Raji (cell line): Measurements from ENCODE around the gene SETD1B.

Source experiments
- POLR2A ChIP-seq: IDR thresholded peaks from 2 replicates; pipeline ENCODE4 v1.6.1; 2011; ENCODE audit warnings: low read depth, low read length, control low read depth; ENCODE audit not compliant: insufficient read depth

Gene SETD1B

GRCh38 chr12:121807642-121808347, 4.0 kb downstream of the SETD1B start:
- no peak for TF ChIP-seq POLR2A

GRCh38 chr12:121808623-121809022, 4.8 kb downstream of the SETD1B start:
- TF ChIP-seq POLR2A: no peak

DNA sequence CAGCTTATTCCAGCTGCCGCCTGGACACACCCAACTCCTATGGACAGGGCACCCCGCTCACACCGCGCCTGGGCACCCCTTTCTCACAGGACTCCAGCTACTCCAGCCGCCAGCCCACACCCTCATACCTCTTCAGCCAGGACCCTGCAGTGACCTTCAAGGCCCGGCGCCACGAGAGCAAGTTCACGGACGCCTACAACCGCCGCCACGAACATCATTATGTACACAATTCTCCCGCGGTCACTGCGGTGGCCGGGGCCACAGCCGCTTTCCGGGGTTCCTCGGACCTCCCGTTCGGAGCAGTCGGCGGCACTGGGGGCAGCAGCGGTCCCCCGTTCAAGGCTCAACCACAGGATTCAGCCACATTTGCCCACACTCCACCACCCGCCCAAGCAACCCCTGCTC, 5.9 kb downstream of the SETD1B start:
- TF ChIP-seq POLR2A: no peak

DNA sequence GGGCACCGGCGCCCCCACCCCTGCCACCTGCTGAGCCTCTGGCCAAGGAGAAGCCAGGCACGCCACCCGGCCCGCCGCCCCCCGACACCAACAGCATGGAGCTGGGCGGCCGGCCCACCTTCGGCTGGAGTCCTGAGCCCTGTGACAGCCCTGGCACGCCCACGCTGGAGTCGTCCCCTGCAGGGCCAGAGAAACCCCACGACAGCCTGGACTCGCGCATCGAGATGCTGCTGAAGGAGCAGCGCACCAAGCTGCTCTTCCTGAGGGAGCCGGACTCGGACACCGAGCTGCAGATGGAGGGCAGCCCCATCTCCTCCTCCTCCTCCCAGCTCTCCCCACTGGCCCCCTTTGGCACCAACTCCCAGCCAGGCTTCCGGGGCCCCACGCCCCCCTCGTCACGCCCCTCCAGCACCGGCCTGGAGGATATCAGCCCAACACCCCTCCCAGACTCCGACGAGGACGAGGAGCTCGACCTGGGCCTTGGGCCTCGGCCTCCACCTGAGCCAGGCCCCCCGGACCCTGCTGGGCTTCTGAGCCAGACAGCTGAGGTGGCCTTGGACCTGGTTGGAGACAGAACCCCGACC, 6.5 kb downstream of the SETD1B start:
- TF ChIP-seq POLR2A: no peak

DNA sequence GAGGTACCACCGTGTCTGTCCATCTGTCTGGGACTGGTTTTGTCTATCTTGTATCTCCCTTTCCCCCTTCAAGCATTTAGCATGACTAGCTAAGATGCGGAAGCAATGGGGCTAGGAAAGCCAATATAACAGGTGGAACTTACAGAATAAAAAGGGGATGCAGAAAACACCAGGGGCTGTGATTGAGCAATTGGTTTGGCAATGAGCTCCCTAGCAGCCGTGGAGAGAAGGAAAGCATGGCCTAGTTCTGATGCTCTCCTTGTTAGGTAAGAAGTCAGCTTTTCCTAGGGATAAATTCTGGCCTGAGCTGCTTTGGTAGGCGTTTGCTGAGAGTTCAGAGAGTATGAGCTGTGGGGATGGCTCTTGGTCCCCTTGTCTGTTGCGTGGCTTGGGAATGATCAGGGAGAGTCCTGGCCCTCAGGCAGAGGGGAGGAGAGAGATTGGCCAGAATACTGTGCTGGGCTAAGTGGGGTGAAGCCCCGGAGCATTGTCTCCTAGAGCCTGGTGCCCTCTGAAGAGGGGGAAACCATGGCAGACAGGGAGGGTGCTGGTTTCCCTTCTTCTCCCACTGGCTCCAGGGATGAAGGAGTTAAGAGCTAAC, 7.1 kb downstream of the SETD1B start:
- no peak for TF ChIP-seq POLR2A

- TF ChIP-seq POLR2A: no peak
These were observed 7.9 kb downstream of the SETD1B start for GRCh38 chr12:121811434-121812319.

GRCh38 chr12:121812320-121812871, 8.6 kb downstream of the SETD1B start:
- no peak for TF ChIP-seq POLR2A

GRCh38 chr12:121812921-121813896, 9.4 kb downstream of the SETD1B start:
- no peak for TF ChIP-seq POLR2A

DNA sequence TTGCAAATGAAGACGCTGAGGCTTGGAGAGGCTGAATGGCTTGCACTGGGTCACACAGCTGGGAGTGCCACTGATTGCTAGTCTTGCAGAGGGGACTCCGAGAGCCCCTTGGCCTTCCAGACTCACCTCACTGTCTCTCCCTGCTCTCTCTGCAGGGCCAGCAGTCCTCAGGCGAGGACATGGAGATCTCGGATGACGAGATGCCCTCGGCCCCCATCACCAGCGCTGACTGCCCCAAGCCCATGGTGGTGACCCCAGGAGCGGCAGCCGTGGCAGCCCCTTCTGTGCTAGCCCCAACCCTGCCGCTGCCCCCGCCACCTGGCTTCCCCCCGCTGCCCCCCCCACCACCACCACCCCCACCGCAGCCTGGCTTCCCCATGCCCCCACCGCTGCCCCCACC, 10.1 kb downstream of the SETD1B start:
- TF ChIP-seq POLR2A: no peak

DNA sequence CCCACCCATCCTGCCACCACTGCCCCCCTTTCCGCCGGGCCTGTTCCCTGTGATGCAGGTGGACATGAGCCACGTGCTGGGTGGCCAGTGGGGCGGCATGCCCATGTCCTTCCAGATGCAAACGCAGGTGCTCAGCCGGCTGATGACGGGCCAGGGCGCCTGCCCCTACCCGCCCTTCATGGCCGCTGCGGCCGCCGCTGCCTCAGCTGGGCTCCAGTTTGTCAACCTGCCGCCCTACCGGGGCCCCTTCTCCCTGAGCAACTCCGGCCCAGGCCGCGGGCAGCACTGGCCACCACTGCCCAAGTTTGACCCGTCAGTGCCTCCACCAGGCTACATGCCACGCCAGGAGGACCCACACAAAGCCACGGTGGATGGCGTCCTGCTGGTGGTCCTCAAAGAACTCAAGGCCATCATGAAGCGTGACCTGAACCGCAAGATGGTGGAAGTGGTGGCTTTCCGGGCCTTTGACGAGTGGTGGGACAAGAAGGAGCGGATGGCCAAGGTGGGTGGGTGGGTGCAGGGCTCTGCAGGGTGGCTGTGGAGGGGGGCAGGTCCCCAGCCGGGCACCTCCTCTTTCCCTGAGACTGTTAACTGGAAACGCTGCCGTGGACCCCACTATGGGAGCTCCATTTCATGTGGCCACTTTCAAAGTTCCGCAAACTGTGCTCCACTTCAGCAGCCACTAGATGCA, 10.8 kb downstream of the SETD1B start:
- TF ChIP-seq POLR2A: no peak

DNA sequence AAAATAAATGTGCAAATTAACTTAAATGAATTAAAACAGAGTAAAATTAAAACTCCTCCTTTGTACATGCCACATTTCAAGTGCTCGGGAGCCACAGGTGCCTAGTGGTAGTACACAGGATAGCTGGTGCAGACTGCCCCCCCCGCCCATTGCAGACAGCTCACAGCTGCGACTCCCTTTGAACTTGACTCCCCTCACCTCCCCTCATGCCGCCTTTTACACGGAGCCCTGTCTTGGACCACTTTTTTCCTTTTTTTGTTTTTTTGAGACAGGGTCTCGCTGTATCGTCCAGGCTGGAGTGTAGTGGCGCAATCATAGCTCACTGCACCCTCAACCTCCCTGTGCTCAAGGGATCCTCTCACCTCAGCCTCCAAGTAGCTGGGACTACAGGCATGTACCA, 11.5 kb downstream of the SETD1B start:
- TF ChIP-seq POLR2A: no peak

DNA sequence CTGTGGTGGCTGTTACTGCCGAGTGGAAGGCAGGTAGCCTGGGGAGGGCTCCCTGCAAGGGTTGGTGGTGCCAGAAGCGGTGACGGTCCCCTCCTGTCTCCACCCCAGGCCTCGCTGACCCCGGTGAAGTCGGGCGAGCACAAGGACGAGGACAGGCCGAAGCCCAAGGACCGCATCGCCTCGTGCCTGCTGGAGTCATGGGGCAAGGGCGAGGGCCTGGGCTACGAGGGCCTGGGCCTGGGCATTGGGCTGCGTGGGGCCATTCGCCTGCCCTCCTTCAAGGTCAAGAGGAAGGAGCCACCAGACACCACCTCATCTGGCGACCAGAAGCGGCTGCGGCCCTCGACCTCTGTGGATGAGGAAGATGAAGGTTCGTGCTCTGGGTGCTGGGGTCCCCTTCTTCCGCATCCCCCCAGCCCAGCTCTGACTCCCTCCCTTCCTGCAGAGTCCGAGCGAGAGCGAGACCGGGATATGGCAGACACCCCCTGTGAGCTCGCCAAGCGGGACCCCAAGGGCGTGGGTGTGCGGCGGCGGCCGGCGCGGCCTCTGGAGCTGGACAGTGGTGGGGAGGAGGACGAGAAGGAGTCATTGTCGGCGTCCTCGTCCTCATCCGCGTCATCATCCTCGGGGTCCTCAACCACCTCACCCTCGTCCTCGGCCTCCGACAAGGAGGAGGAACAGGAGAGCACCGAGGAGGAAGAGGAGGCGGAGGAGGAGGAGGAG, 13.3 kb downstream of the SETD1B start:
- no peak for TF ChIP-seq POLR2A

DNA sequence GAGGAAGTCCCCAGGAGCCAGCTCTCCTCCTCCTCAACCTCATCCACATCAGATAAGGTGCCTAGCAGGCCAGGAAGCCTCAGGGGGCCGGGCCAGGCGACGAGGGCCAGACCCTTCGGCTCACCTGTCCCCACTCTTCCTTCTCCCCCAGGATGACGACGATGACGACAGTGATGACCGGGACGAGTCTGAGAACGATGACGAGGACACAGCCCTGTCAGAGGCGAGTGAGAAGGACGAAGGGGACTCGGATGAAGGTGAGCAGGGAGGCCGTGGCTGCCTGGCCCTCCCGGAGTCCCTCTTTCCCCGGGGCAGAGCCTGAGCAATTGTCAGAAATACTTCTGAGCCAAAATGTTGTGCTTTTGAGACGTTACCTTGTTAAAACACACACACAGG, 13.8 kb downstream of the SETD1B start:
- TF ChIP-seq POLR2A: no peak
